Measurements from ENCODE around the gene WNT7B. TPM values are rescaled to one million over a fixed set of nuclear protein-coding genes. Genes with fewer than 3 reads are reported as not detected.

Gene WNT7B
- polyA plus RNA-seq, 1 of the 3 experiments (the other 2 are of a cell fraction): 0.13 TPM

DNA sequence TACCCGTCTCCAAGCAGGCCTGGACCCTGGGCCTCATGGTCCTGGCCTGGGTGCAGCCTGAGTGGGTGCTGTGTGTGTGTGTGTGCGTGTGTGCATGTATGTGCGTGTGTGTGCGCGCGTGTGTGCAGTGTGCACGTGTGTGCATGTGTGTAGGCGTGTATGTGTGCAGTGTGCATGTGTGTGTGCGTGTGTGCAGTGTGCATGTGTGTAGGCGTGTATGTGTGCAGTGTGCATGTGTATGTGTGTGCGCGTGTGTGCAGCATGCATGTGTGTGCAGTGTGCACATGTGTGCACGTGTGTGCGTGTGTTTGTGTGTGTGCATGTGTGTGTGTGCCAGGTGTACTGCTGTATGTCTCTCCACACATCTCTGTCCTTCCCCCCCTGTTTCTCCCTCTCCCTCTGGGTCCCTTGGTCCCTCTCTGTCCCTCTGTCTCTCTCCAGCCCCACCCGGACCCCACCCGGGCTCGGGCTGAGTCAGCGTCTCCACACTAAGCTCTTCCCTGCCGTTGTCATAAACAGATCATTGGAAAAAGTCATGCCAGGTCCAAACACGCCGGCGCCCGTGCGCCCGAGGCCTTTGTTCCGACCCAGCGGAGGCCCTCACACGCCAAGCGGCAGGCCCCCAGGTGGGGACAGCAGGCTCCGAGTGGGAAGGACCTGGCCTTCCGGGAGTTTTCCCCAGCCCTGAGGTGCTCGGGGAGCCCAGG lies 34.0 kb downstream of the WNT7B start:
- H3K9ac ChIP-seq: no peak overlapping the region
- DNase-seq: no peak
- H3K9me3 ChIP-seq: no peaks in the 10 kb centered on the region
- CTCF ChIA-PET: no interaction called here
- H3K27me3 ChIP-seq (ENCODE audit: insufficient read depth): no peaks in the 10 kb centered on the region
- no peak overlapping the region for H2AFZ ChIP-seq (ENCODE audit: low read depth)
- no peak overlapping the region for H3K4me2 ChIP-seq
- POLR2A ChIA-PET: no interaction called here
- H4K20me1 ChIP-seq (ENCODE audit: insufficient read depth): no peaks in the 10 kb centered on the region
- H3K4me3 ChIP-seq (ENCODE audit: low read depth in 2 of 2, low read length in 1 of 2): no peak overlapping the region
- no peaks in the 10 kb centered on the region for H3F3A ChIP-seq (replicated peaks; ENCODE audit: insufficient read depth)
- TF ChIP-seq EZH2phosphoT487 (IDR thresholded peaks at IDR 0.05; ENCODE audit: borderline replicate concordance, low read depth): no peak
- TF ChIP-seq, protein P1, sequence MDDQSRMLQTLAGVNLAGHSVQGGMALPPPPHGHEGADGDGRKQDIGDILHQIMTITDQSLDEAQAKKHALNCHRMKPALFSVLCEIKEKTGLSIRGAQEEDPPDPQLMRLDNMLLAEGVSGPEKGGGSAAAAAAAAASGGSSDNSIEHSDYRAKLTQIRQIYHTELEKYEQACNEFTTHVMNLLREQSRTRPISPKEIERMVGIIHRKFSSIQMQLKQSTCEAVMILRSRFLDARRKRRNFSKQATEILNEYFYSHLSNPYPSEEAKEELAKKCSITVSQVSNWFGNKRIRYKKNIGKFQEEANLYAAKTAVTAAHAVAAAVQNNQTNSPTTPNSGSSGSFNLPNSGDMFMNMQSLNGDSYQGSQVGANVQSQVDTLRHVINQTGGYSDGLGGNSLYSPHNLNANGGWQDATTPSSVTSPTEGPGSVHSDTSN (IDR thresholded peaks at IDR 0.05): no peak
- no peak for TF ChIP-seq JUND (IDR thresholded peaks at IDR 0.05)
- no peaks in the 10 kb centered on the region for H3K79me2 ChIP-seq (ENCODE audit: insufficient read depth)
- H3K4me1 ChIP-seq (ENCODE audit: control insufficient read depth in 1 of 2, insufficient read depth in 2 of 2, low read depth in 1 of 2, low read length in 1 of 2): no peaks in the 10 kb centered on the region
- H3K27ac ChIP-seq (ENCODE audit: low read depth in 2 of 2, low read length in 1 of 2): no peak overlapping the region
- H3K9me2 ChIP-seq: no peaks in the 10 kb centered on the region
- WGBS (ENCODE audit: low lambda C conversion rate): 86% methylated on average over 31 of the region's 32 CpGs
- H3K36me3 ChIP-seq (replicated peaks in 1 of 2; ENCODE audit: control insufficient read depth in 1 of 2, insufficient read depth in 2 of 2, low read length in 1 of 2): no peaks in the 10 kb centered on the region

DNA sequence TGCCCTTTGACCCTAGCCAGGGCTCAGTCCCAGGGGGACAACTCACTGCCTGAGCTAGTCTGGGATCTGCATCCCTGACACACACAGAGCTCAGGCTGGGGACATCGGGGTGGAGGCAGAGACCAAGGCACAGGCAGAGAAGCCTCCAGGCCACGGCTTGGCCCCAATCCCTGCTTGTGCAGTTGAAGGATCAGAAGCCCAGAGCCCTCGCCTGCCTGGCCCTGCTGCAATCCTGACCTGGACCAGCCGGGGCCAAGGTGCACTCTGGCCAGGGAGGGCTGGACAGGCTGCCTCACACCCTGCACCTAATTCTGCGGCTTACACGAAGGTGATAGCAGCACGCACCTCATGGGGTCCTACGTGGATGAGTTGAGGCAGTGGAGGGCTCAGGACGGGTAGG lies 34.6 kb downstream of the WNT7B start:
- TF ChIP-seq NFIC (IDR thresholded peaks at IDR 0.05; ENCODE audit: borderline replicate concordance) (no peak), RCOR1 (IDR thresholded peaks at IDR 0.05; ENCODE audit: low read length) (no peak), GATA2 (CRISPR knock-in tag; IDR thresholded peaks at IDR 0.05) (no peak)

DNA sequence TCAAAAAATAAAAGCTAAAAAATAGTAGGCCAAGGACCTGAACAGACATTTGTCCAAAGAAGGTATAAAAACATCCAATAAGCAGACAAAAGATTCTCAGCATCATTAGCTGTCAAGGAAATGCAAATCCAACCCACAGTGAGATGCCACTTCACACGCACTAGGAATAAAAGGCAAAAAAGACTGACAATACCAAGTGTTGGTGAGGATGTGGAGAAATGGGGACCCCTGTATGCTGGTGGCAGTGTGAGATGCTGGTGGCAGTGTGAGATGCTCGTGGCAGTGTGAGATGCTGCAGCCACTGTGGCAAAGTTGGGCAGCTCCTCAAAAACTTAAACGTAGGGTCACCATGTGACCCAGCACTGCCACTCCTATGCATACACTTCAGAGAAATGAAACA lies 38.0 kb downstream of the WNT7B start:
- no peak for DNase-seq
- H3K27me3 ChIP-seq (ENCODE audit: insufficient read depth): no peaks in the 10 kb centered on the region
- no peaks in the 10 kb centered on the region for H4K20me1 ChIP-seq (ENCODE audit: insufficient read depth)
- CTCF ChIA-PET: no interaction called here
- no peak overlapping the region for H3K4me2 ChIP-seq
- POLR2A ChIA-PET: no interaction called here
- no peaks in the 10 kb centered on the region for H3K9me2 ChIP-seq
- no peak overlapping the region for H3K27ac ChIP-seq (ENCODE audit: low read depth in 2 of 2, low read length in 1 of 2)
- H3K4me1 ChIP-seq (ENCODE audit: control insufficient read depth in 1 of 2, insufficient read depth in 2 of 2, low read depth in 1 of 2, low read length in 1 of 2): peaks cover 5 to 10% of the 10 kb centered on the region in 2 experiments; a peak in 2 of 4 replicates
- H3F3A ChIP-seq (replicated peaks; ENCODE audit: insufficient read depth): peaks cover 3% of the 10 kb centered on the region
- no peak overlapping the region for H2AFZ ChIP-seq (ENCODE audit: low read depth)
- no peak overlapping the region for H3K9ac ChIP-seq
- no peaks in the 10 kb centered on the region for H3K9me3 ChIP-seq
- H3K36me3 ChIP-seq (replicated peaks in 1 of 2; ENCODE audit: control insufficient read depth in 1 of 2, insufficient read depth in 2 of 2, low read length in 1 of 2): no peaks in the 10 kb centered on the region
- no peak for TF ChIP-seq EP300 (IDR thresholded peaks at IDR 0.05; ENCODE audit: borderline replicate concordance in 1 of 2, low read depth in 1 of 2, low read length in 1 of 2)
- no peak for TF ChIP-seq POLR2AphosphoS5 (IDR thresholded peaks at IDR 0.05; ENCODE audit: low read depth, low read length)
- no peak for TF ChIP-seq NFIC (IDR thresholded peaks at IDR 0.05; ENCODE audit: borderline replicate concordance)
- TF ChIP-seq MXI1 (IDR thresholded peaks at IDR 0.05; ENCODE audit: low read depth, low read length): no peak
- TF ChIP-seq RXRA (IDR thresholded peaks at IDR 0.05; ENCODE audit: borderline replicate concordance, low read depth): no peak
- no peak for TF ChIP-seq GABPA (IDR thresholded peaks at IDR 0.05; ENCODE audit: low read depth)
- TF ChIP-seq RCOR1 (IDR thresholded peaks at IDR 0.05; ENCODE audit: low read length): no peak
- TF ChIP-seq, protein P2, sequence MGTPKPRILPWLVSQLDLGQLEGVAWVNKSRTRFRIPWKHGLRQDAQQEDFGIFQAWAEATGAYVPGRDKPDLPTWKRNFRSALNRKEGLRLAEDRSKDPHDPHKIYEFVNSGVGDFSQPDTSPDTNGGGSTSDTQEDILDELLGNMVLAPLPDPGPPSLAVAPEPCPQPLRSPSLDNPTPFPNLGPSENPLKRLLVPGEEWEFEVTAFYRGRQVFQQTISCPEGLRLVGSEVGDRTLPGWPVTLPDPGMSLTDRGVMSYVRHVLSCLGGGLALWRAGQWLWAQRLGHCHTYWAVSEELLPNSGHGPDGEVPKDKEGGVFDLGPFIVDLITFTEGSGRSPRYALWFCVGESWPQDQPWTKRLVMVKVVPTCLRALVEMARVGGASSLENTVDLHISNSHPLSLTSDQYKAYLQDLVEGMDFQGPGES (IDR thresholded peaks at IDR 0.05; ENCODE audit: low read depth, low read length): no peak
- no peak for TF ChIP-seq FOXJ3 (CRISPR knock-in tag; IDR thresholded peaks at IDR 0.05)
- TF ChIP-seq, protein P3, sequence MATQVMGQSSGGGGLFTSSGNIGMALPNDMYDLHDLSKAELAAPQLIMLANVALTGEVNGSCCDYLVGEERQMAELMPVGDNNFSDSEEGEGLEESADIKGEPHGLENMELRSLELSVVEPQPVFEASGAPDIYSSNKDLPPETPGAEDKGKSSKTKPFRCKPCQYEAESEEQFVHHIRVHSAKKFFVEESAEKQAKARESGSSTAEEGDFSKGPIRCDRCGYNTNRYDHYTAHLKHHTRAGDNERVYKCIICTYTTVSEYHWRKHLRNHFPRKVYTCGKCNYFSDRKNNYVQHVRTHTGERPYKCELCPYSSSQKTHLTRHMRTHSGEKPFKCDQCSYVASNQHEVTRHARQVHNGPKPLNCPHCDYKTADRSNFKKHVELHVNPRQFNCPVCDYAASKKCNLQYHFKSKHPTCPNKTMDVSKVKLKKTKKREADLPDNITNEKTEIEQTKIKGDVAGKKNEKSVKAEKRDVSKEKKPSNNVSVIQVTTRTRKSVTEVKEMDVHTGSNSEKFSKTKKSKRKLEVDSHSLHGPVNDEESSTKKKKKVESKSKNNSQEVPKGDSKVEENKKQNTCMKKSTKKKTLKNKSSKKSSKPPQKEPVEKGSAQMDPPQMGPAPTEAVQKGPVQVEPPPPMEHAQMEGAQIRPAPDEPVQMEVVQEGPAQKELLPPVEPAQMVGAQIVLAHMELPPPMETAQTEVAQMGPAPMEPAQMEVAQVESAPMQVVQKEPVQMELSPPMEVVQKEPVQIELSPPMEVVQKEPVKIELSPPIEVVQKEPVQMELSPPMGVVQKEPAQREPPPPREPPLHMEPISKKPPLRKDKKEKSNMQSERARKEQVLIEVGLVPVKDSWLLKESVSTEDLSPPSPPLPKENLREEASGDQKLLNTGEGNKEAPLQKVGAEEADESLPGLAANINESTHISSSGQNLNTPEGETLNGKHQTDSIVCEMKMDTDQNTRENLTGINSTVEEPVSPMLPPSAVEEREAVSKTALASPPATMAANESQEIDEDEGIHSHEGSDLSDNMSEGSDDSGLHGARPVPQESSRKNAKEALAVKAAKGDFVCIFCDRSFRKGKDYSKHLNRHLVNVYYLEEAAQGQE (IDR thresholded peaks at IDR 0.05; ENCODE audit: low read depth, low read length): no peak
- no peak for TF ChIP-seq EZH2phosphoT487 (IDR thresholded peaks at IDR 0.05; ENCODE audit: borderline replicate concordance, low read depth)
- TF ChIP-seq GATA2 (CRISPR knock-in tag; IDR thresholded peaks at IDR 0.05): no peak
- no peak overlapping the region for H3K4me3 ChIP-seq (ENCODE audit: low read depth in 2 of 2, low read length in 1 of 2)
- H3K79me2 ChIP-seq (ENCODE audit: insufficient read depth): no peaks in the 10 kb centered on the region
- 85% methylated on average over 3 of the region's 3 CpGs for WGBS (ENCODE audit: low lambda C conversion rate)

More for the DNA sequence above, 34.6 kb downstream of the WNT7B start:
- no peaks in the 10 kb centered on the region for H3K36me3 ChIP-seq (replicated peaks in 1 of 2; ENCODE audit: control insufficient read depth in 1 of 2, insufficient read depth in 2 of 2, low read length in 1 of 2)
- no peak for DNase-seq
- no peaks in the 10 kb centered on the region for H3F3A ChIP-seq (replicated peaks; ENCODE audit: insufficient read depth)
- H3K27ac ChIP-seq (ENCODE audit: low read depth in 2 of 2, low read length in 1 of 2): no peak overlapping the region
- H4K20me1 ChIP-seq (ENCODE audit: insufficient read depth): no peaks in the 10 kb centered on the region
- no peaks in the 10 kb centered on the region for H3K27me3 ChIP-seq (ENCODE audit: insufficient read depth)
- no peak overlapping the region for H3K4me3 ChIP-seq (ENCODE audit: low read depth in 2 of 2, low read length in 1 of 2)
- H3K9me3 ChIP-seq: no peaks in the 10 kb centered on the region
- ChIA-PET CTCF (no interaction called here), POLR2A (no interaction called here)
- no peak overlapping the region for H3K4me2 ChIP-seq
- H2AFZ ChIP-seq (ENCODE audit: low read depth): no peak overlapping the region
- no peaks in the 10 kb centered on the region for H3K4me1 ChIP-seq (ENCODE audit: control insufficient read depth in 1 of 2, insufficient read depth in 2 of 2, low read depth in 1 of 2, low read length in 1 of 2)
- 100% methylated on average over 2 of the region's 9 CpGs for WGBS (ENCODE audit: low lambda C conversion rate)
- no peaks in the 10 kb centered on the region for H3K79me2 ChIP-seq (ENCODE audit: insufficient read depth)
- H3K9ac ChIP-seq: no peak overlapping the region
- H3K9me2 ChIP-seq: no peaks in the 10 kb centered on the region
